Parietal lobe (tissue), 1 donor: Measurements from ENCODE around the gene CCR6. TPM values are rescaled to one million over a fixed set of nuclear protein-coding genes. Genes with fewer than 3 reads are reported as not detected.

Experiments used
- total RNA-seq: library from RNA; depleted of rRNA; stranded (reverse); fragments of >200 nt; gene quantifications from one replicate; pipeline ENCODE4 v1.2.3, GENCODE V29; 2014

CCR6 gene
- not detected for total RNA-seq

GRCh38 chr6:167122827-167123657, at the start of gene CCR6:
CCR6 (plus strand) TSS chr6:167123096; CDS start chr6:167136135, 13,039 bp downstream.

GRCh38 chr6:167157863-167158262, 35.0 kb downstream of the CCR6 start, which contains the start of gene GPR31:
GPR31 (minus strand) TSS chr6:167157980; CDS start chr6:167157831, 149 bp downstream.

Other genes starting within 250 kb of the CCR6 start
- gene RNASET2, start 166.5 kb upstream of the CCR6 start, total RNA-seq, result 25.4 TPM
- 35.7 TPM for gene CEP43, start 123.7 kb upstream of the CCR6 start, total RNA-seq
- gene GPR31, start 34.9 kb downstream of the CCR6 start, total RNA-seq, result not detected
- not detected for gene UNC93A, start 168.2 kb downstream of the CCR6 start, total RNA-seq
- gene TTLL2, start 202.0 kb downstream of the CCR6 start, total RNA-seq, result 0.63 TPM